GM13976 (cell line): ENCODE measurements around the gene WDR45.

Experiments used
- DNase-seq: peaks from one replicate; pipeline ENCODE4 v3.0.0; 2012; ENCODE audit warnings: low spot score
- in situ Hi-C: fragments of 300-500 bp; cut with MboI; formaldehyde crosslinking; loops from one replicate; pipeline ENCODE4 v1.12.0; 2022; ENCODE audit warnings: low sequenced_read_pairs, mixed read lengths, inconsistent platforms; ENCODE audit not compliant: unreplicated experiment
- TF ChIP-seq, protein P1 (sequence below): IDR thresholded peaks from 2 replicates; pipeline ENCODE4 v1.5.1; 2012; ENCODE audit warnings: borderline replicate concordance, mild to moderate bottlenecking; ENCODE audit not compliant: insufficient read depth; ENCODE audit errors: extremely low read depth, missing control alignments, control extremely low read depth

The WDR45 gene

DNA sequence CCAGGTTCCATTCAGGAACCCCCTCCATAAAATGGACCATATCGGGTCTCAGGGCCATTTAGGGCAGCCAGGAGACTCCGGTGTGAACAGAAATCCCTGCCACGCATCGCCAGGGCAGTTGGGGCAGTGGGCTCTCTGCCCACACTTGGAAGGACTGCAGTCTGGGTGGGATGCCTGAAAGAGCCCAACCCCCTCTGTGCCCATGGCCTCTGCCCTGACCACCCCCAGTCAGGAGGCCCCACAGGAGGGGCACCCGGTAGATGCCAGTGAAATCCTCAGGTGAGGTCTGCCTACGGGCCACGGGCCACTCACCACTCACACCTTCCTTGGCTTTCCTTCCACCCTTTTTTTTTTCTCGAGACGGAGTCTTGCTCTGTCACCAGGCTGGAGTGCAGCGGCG lies 10.6 kb downstream of the WDR45 start:
- in situ Hi-C loops = no loop called here
- TF ChIP-seq, protein P1, sequence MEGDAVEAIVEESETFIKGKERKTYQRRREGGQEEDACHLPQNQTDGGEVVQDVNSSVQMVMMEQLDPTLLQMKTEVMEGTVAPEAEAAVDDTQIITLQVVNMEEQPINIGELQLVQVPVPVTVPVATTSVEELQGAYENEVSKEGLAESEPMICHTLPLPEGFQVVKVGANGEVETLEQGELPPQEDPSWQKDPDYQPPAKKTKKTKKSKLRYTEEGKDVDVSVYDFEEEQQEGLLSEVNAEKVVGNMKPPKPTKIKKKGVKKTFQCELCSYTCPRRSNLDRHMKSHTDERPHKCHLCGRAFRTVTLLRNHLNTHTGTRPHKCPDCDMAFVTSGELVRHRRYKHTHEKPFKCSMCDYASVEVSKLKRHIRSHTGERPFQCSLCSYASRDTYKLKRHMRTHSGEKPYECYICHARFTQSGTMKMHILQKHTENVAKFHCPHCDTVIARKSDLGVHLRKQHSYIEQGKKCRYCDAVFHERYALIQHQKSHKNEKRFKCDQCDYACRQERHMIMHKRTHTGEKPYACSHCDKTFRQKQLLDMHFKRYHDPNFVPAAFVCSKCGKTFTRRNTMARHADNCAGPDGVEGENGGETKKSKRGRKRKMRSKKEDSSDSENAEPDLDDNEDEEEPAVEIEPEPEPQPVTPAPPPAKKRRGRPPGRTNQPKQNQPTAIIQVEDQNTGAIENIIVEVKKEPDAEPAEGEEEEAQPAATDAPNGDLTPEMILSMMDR = no peak

DNA sequence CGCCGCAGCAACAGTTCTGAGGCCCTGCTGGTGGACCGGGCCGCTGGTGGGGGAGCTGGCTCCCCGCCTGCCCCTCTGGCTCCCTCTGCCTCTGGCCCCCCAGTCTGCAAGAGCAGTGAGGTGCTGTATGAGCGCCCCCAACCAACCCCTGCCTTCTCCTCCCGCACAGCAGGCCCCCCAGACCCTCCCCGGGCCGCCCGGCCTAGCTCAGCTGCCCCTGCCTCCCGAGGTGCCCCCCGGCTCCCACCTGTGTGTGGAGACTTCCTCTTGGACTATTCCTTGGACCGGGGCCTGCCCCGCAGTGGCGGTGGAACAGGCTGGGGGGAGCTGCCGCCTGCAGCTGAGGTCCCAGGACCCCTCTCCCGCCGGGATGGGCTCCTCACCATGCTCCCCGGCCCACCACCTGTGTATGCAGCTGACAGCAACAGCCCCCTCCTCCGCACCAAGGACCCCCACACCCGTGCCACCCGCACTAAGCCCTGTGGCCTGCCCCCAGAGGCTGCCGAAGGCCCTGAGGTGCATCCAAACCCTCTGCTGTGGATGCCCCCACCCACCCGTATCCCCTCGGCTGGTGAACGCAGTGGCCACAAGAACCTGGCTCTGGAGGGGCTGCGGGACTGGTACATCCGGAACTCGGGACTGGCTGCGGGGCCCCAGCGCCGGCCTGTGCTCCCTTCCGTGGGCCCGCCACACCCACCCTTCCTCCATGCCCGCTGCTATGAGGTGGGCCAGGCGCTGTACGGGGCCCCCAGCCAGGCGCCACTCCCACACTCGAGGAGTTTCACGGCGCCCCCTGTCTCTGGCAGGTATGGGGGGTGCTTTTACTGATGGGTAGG lies 12.2 kb downstream of the WDR45 start:
- in situ Hi-C loops = no loop called here
- TF ChIP-seq, protein P1 = no peak
- DNase-seq = no peak

More for the DNA sequence above, 10.6 kb downstream of the WDR45 start:
- DNase-seq = no peak

DNA sequence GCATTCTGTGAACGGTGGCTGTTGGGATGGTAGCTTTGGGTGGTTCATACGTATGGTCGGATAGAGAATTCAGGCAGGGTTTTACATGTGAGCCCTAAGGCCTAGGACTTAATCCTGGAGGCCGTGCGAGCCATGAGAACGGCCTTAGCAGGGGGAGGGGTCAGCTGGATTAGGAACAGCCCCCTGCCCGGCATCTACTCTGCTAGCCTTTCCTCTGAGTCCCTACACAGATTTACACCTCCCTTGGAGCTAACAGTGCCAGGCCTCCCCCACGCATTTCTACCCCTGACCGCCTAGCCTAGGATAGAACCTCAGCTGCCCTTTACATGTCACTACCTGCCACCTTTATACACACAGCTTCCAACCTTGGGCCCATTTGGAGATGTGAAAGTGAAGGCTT lies 13.0 kb downstream of the WDR45 start:
- DNase-seq = no peak
- TF ChIP-seq, protein P1 = no peak
- in situ Hi-C loops = no loop called here

DNA sequence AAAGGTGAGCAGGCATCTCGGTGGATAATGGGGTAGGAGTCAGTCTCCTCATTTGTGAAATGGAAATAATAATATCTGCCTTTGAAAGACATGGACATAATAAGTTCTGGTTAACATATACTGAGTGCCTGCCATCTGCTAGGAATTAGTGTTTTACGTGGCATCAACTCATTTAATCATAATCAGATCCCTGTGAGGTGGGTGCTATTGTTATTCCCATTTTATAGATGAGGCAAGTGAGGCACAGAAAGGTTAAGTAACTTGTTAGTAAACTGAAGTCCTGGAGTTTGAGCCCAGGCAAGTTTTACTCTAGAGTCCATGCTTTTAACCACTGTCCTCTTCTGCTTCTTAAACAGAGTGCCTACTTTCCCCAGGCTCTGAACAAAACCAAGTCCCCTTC lies 13.4 kb downstream of the WDR45 start:
- in situ Hi-C loops = no loop called here
- TF ChIP-seq, protein P1 = no peak
- DNase-seq = no peak

DNA sequence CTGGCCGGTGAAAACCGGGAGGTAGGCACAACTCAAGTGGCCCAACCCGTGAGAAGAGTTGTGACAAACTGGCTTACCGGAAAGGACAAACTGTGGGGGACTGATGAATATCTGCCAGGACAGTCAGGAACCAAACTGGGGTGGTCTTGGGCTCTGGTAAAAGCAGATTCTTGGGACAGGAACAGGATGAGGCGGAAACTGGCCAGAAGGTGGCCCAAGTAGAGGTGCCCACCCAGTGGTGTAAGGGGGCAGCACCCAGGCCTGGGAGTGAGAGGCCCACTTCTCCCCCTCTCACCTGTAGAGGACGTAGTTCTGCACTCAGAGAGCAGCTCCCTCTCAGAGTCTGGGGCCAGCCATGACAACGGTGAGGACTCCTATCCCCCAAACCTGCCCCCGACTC lies 15.0 kb downstream of the WDR45 start:
- DNase-seq = no peak
- in situ Hi-C loops = no loop called here
- TF ChIP-seq, protein P1 = no peak

DNA sequence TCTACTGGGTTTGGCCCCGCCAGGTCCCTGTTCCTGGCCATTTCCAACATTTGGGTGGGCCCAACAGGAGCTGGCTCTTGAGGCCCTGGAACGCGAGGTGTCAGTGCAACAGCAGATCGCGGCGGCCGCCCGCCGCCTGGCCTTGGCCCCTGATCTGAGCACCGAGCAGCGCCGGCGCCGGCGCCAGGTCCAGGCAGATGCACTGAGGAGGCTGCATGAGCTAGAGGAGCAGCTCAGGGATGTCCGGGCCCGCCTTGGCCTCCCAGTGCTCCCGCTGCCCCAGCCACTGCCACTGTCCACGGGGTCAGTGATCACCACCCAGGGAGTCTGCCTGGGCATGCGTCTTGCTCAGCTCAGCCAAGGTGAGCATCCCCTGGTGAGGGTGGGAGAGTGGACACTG lies 15.4 kb downstream of the WDR45 start:
- in situ Hi-C loops = no loop called here
- TF ChIP-seq, protein P1 = no peak

More for the DNA sequence above, 15.4 kb downstream of the WDR45 start:
- DNase-seq = no peak
